GM18511 (cell line): ENCODE measurements around the gene SLC35A4.

Experiments used
- ATAC-seq: cut with Tn5 transposase; IDR thresholded peaks from one replicate; pipeline ENCODE4 v1.9.1; 2021; ENCODE audit warnings: mild to moderate bottlenecking, moderate library complexity; ENCODE audit not compliant: unreplicated experiment

SLC35A4 gene

GRCh38 chr5:140564196-140565023 lies at the start of gene SLC35A4, which contains the start of gene APBB3:
Gene SLC35A4 (plus strand): TSS chr5:140564828. CDS start chr5:140567170, 2,342 bp downstream.
Gene APBB3 (minus strand): TSS chr5:140564598. CDS start chr5:140564245, 353 bp downstream.
- ATAC-seq: peak; percentile 89

- no peak for ATAC-seq
Measured at GRCh38 chr5:140524003-140524402, 40.6 kb upstream of the SLC35A4 start.

- no peak for ATAC-seq
Measured at GRCh38 chr5:140540227-140540626, 24.4 kb upstream of the SLC35A4 start.

GRCh38 chr5:140542972-140543371 lies 21.7 kb upstream of the SLC35A4 start:
- no peak for ATAC-seq

- ATAC-seq: no peak
Measured at GRCh38 chr5:140544986-140545385, 19.6 kb upstream of the SLC35A4 start.

GRCh38 chr5:140545606-140546005 lies 19.0 kb upstream of the SLC35A4 start:
- ATAC-seq: no peak

GRCh38 chr5:140546851-140547507 lies 17.6 kb upstream of the SLC35A4 start:
- ATAC-seq: peak; percentile 1

- ATAC-seq: peak; percentile 99
Measured at GRCh38 chr5:140547508-140548299, 16.9 kb upstream of the SLC35A4 start, which contains the start of gene EIF4EBP3. Gene EIF4EBP3 (plus strand): TSS chr5:140547662. CDS start chr5:140547738, 76 bp downstream.

- ATAC-seq: peak; percentile 5
Measured at GRCh38 chr5:140548300-140548688, 16.3 kb upstream of the SLC35A4 start.

- ATAC-seq: no peak
Measured at GRCh38 chr5:140548791-140549190, 15.8 kb upstream of the SLC35A4 start.

GRCh38 chr5:140549237-140550144 lies 15.1 kb upstream of the SLC35A4 start:
- ATAC-seq: no peak

GRCh38 chr5:140550147-140551079 lies 14.2 kb upstream of the SLC35A4 start:
- ATAC-seq: no peak

- ATAC-seq: no peak
Measured at GRCh38 chr5:140551872-140552271, 12.8 kb upstream of the SLC35A4 start.

- ATAC-seq: no peak
Measured at GRCh38 chr5:140553657-140554056, 11.0 kb upstream of the SLC35A4 start.

GRCh38 chr5:140554454-140554853 lies 10.2 kb upstream of the SLC35A4 start:
- no peak for ATAC-seq

GRCh38 chr5:140555747-140556312 lies 8.8 kb upstream of the SLC35A4 start:
- no peak for ATAC-seq

- no peak for ATAC-seq
Measured at GRCh38 chr5:140556438-140556837, 8.2 kb upstream of the SLC35A4 start.

GRCh38 chr5:140557136-140557805 lies 7.4 kb upstream of the SLC35A4 start, which contains the start of gene SRA1:
Gene SRA1 (minus strand): TSS chr5:140557473. CDS start chr5:140557452, 21 bp downstream.
- peak; percentile 96 for ATAC-seq
